Measurements from ENCODE around the gene DENND1B.

- TF ChIP-seq POLR2A (IDR thresholded peaks at IDR 0.05) (no peak), CTCF (IDR thresholded peaks at IDR 0.05) (no peak)
These were observed 216.0 kb downstream of the DENND1B start for GRCh38 chr1:197559244-197559643.
